ENCODE data around the gene PIANP. TPM values are rescaled to one million over a fixed set of nuclear protein-coding genes. Genes with fewer than 3 reads are reported as not detected.

PIANP gene
- total RNA-seq, 1 experiment from 2014 or later: not detected

DNA sequence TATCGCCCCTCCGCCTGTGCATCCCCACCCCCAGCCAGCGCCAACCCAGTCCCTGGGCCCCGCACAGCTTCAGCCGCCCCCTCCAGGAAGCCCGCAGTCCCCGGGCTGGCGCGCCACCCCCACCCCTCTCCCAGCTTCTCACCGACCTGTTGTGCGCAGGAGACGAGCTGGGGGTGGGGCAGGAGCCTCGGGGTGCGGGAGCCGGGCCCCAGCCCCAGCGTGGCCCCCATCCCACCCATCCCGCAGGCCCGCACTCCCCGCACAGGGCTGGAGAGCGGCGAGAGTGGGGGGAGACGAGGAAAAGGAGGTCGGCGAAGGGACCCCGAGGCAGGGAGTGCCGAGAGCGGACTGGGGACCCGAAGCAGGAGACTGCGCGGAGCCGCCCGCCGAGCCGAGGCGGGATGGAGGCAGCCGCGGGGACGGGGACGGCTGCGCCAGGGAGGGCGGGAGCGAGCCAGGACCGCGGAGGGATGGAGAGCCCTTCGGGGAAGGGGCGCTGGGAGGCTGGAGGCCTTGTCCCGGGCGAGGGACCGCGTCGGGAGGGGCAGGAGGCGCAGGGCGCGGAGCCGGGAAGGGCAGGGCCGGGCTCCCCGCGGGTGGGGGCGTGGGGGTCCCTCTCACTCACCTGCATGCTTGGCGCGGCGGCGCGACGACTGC lies 498 bp downstream of the PIANP start:
- Histone ChIP-seq H3K79me2 (ENCODE audit: insufficient read depth, low read length) (no peaks in the 10 kb centered on the region), H3K27ac (ENCODE audit: low read depth, low read length) (no peak overlapping the region), H2AFZ (ENCODE audit: low read depth, low read length, poor library complexity, severe bottlenecking) (no peak overlapping the region), H3K4me2 (ENCODE audit: low read length) (no peak overlapping the region), H3K4me3 (replicated peaks in 1 of 2; ENCODE audit: low read depth in 1 of 2, low read length in 2 of 2) (no peak overlapping the region), H3K36me3 (ENCODE audit: control insufficient read depth in 1 of 2, insufficient read depth in 2 of 2, low read length in 2 of 2) (no peaks in the 10 kb centered on the region), H3K27me3 (ENCODE audit: insufficient read depth, low read length) (no peaks in the 10 kb centered on the region), H3K9me3 (ENCODE audit: control insufficient read depth in 1 of 2, insufficient read depth in 1 of 2, low read depth in 1 of 2, low read length in 2 of 2) (no peaks in the 10 kb centered on the region), H3K9me2 (ENCODE audit: insufficient read depth) (no peaks in the 10 kb centered on the region), H4K20me1 (ENCODE audit: insufficient read depth) (no peaks in the 10 kb centered on the region), H3K9ac (ENCODE audit: low read length) (no peak overlapping the region), H3K4me1 (ENCODE audit: control insufficient read depth in 1 of 2, insufficient read depth in 2 of 2, low read length in 2 of 2) (peaks cover 0 to 9% of the 10 kb centered on the region in 2 experiments; a peak in 2 of 4 replicates)
- ChIA-PET CTCF (no interaction called here), RAD21 (ENCODE audit: low non-redundant PET in 1 of 2, low total read pairs in 2 of 2, uncharacterized antibody in 2 of 2, unreplicated experiment in 2 of 2) (no interaction called here), POLR2A (no interaction called here)
- intact Hi-C loops (cut with micrococcal nuclease): no loop called here
- DNase-seq (ENCODE audit: low read depth, low spot score) (no peak), ATAC-seq (no peak)
- BruUV-seq (replicated peaks): no TSS peak
- TF ChIP-seq EZH2 (IDR thresholded peaks at IDR 0.05): no peak
- TF ChIP-seq ZFX (IDR thresholded peaks at IDR 0.05): no peak
- TF ChIP-seq, protein P1, sequence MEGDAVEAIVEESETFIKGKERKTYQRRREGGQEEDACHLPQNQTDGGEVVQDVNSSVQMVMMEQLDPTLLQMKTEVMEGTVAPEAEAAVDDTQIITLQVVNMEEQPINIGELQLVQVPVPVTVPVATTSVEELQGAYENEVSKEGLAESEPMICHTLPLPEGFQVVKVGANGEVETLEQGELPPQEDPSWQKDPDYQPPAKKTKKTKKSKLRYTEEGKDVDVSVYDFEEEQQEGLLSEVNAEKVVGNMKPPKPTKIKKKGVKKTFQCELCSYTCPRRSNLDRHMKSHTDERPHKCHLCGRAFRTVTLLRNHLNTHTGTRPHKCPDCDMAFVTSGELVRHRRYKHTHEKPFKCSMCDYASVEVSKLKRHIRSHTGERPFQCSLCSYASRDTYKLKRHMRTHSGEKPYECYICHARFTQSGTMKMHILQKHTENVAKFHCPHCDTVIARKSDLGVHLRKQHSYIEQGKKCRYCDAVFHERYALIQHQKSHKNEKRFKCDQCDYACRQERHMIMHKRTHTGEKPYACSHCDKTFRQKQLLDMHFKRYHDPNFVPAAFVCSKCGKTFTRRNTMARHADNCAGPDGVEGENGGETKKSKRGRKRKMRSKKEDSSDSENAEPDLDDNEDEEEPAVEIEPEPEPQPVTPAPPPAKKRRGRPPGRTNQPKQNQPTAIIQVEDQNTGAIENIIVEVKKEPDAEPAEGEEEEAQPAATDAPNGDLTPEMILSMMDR (IDR thresholded peaks at IDR 0.05 in 2 of 3, conservative IDR thresholded peaks at IDR 0.05 in 1 of 3; ENCODE audit: borderline replicate concordance in 1 of 3, insufficient read depth in 1 of 3, low read depth in 2 of 3, low read length in 2 of 3): no peak
- TF ChIP-seq YY1 (IDR thresholded peaks at IDR 0.05; ENCODE audit: extremely low read depth, insufficient replicate concordance, low read depth, low read length): no peak

DNA sequence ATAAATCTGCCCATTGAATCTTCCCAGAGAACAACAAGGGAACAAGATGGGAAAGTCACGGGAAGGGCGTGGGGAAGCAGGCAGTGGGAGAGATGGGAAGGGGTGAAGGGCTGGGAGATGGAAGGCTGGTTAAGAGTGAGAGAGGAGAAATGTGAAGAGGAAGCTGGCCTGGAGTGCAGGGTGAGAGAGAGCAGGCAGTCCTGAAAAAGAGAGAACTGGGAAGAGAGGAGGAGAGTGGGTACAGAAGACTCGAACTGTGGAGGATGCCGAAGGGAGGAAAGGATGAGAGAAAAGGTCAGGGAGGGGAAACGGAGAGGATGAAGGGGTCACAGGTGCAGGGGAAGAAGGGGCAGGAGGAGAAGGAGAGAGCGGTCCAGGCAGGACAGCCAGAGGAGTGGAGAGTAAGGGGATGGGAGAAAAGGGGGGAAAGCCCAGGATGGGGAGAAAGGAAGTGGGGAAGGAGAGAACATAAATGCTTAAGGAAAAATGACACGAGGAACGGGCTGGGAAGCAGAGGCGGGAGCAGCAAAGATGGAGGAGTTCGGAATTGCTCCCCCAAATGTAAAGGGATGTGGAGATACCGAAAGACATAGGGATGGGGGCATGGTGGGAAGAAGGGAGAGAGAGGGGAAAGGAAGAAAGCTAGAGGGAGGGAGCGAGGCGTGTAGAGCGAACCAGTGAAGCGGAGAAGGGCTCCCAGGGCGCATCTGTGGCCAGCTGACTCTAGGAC lies 1.2 kb downstream of the PIANP start:
- intact Hi-C loops (cut with micrococcal nuclease): no loop called here
- H3K4me1 ChIP-seq (ENCODE audit: control insufficient read depth in 1 of 2, insufficient read depth in 2 of 2, low read length in 2 of 2): peaks cover 0 to 9% of the 10 kb centered on the region in 2 experiments; a peak in 2 of 4 replicates
- H3K9me2 ChIP-seq (ENCODE audit: insufficient read depth): no peaks in the 10 kb centered on the region
- H3K27me3 ChIP-seq (ENCODE audit: insufficient read depth, low read length): no peaks in the 10 kb centered on the region
- no peak overlapping the region for H3K4me3 ChIP-seq (replicated peaks in 1 of 2; ENCODE audit: low read depth in 1 of 2, low read length in 2 of 2)
- H3K36me3 ChIP-seq (ENCODE audit: control insufficient read depth in 1 of 2, insufficient read depth in 2 of 2, low read length in 2 of 2): no peaks in the 10 kb centered on the region
- RAD21 ChIA-PET (ENCODE audit: low non-redundant PET in 1 of 2, low total read pairs in 2 of 2, uncharacterized antibody in 2 of 2, unreplicated experiment in 2 of 2): no interaction called here
- ATAC-seq (no peak), DNase-seq (ENCODE audit: low read depth, low spot score) (no peak)
- no peak overlapping the region for H3K27ac ChIP-seq (ENCODE audit: low read depth, low read length)
- no TSS peak for BruUV-seq (replicated peaks)
- TF ChIP-seq EZH2phosphoT487 (IDR thresholded peaks at IDR 0.05; ENCODE audit: borderline replicate concordance) (no peak), ELF1 (IDR thresholded peaks at IDR 0.05; ENCODE audit: borderline replicate concordance, low read depth) (no peak), RAD21 (IDR thresholded peaks at IDR 0.05; ENCODE audit: low read depth) (no peak), SP1 (IDR thresholded peaks at IDR 0.05; ENCODE audit: low read depth) (no peak), FOSL1 (IDR thresholded peaks at IDR 0.05; ENCODE audit: low read depth) (no peak), TCF7L2 (IDR thresholded peaks at IDR 0.05; ENCODE audit: borderline replicate concordance, extremely low read depth, insufficient read depth, insufficient read length) (no peak), YY1 (IDR thresholded peaks at IDR 0.05; ENCODE audit: extremely low read depth, insufficient replicate concordance, low read depth, low read length) (no peak), POLR2A (IDR thresholded peaks at IDR 0.05; ENCODE audit: borderline replicate concordance, extremely low read depth, insufficient read depth, insufficient read length) (no peak), ZNF274 (IDR thresholded peaks at IDR 0.05; ENCODE audit: low read depth, low read length) (no peak), EGR1 (IDR thresholded peaks at IDR 0.05; ENCODE audit: low read depth) (no peak)
- TF ChIP-seq, protein P2, sequence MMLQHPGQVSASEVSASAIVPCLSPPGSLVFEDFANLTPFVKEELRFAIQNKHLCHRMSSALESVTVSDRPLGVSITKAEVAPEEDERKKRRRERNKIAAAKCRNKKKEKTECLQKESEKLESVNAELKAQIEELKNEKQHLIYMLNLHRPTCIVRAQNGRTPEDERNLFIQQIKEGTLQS (IDR thresholded peaks at IDR 0.05): no peak
- no peak overlapping the region for H2AFZ ChIP-seq (ENCODE audit: low read depth, low read length, poor library complexity, severe bottlenecking)
- POLR2A ChIA-PET: interaction anchor here (2.0 kb wide), 1 partner anchor 10 kb away, joined by 7 read pairs; the partner anchor contains the start of gene ZNF384
- H4K20me1 ChIP-seq (ENCODE audit: insufficient read depth): no peaks in the 10 kb centered on the region
- H3K9me3 ChIP-seq (ENCODE audit: control insufficient read depth in 1 of 2, insufficient read depth in 1 of 2, low read depth in 1 of 2, low read length in 2 of 2): no peaks in the 10 kb centered on the region
- no peak overlapping the region for H3K4me2 ChIP-seq (ENCODE audit: low read length)
- no peak overlapping the region for H3K9ac ChIP-seq (ENCODE audit: low read length)
- H3K79me2 ChIP-seq (ENCODE audit: insufficient read depth, low read length): no peaks in the 10 kb centered on the region
- CTCF ChIA-PET: interaction anchor here (1.4 to 1.7 kb wide), 3 partner anchors 10 to 162 kb away, joined by 3 to 6 read pairs (median 4); partner anchors contain the start of gene ZNF384
